Smooth muscle cell of the brain vasculature (primary cell): Measurements from ENCODE around the gene TBC1D1.

Experiments used
- DNase-seq: peaks from one replicate; pipeline ENCODE4 v3.0.0-alpha.2; 2012; ENCODE audit warnings: low read depth, low spot score

The TBC1D1 gene

GRCh38 chr4:38099908-38100407 is 209.1 kb downstream of the TBC1D1 start:
- no peak for DNase-seq

GRCh38 chr4:38100474-38101255 is 209.8 kb downstream of the TBC1D1 start:
- no peak for DNase-seq

GRCh38 chr4:38101563-38101962 is 210.7 kb downstream of the TBC1D1 start:
- DNase-seq: no peak

- DNase-seq: no peak
Measured at GRCh38 chr4:38102957-38103588, 212.2 kb downstream of the TBC1D1 start.

GRCh38 chr4:38105475-38106220 is 214.8 kb downstream of the TBC1D1 start:
- DNase-seq: no peak

GRCh38 chr4:38106311-38106710 is 215.4 kb downstream of the TBC1D1 start:
- DNase-seq: no peak

- no peak for DNase-seq
Measured at GRCh38 chr4:38106886-38107514, 216.1 kb downstream of the TBC1D1 start.

- no peak for DNase-seq
Measured at GRCh38 chr4:38107818-38108217, 216.9 kb downstream of the TBC1D1 start.

GRCh38 chr4:38109370-38109769 is 218.5 kb downstream of the TBC1D1 start:
- DNase-seq: no peak

- DNase-seq: no peak
Measured at GRCh38 chr4:38109896-38110295, 219.0 kb downstream of the TBC1D1 start.

GRCh38 chr4:38111024-38111423 is 220.1 kb downstream of the TBC1D1 start:
- no peak for DNase-seq

- DNase-seq: no peak
Measured at GRCh38 chr4:38111717-38112116, 220.8 kb downstream of the TBC1D1 start.

GRCh38 chr4:38113132-38113531 is 222.2 kb downstream of the TBC1D1 start:
- no peak for DNase-seq

GRCh38 chr4:38113551-38113950 is 222.7 kb downstream of the TBC1D1 start:
- DNase-seq: no peak

GRCh38 chr4:38114386-38115150 is 223.7 kb downstream of the TBC1D1 start:
- DNase-seq: no peak

GRCh38 chr4:38115601-38116000 is 224.7 kb downstream of the TBC1D1 start:
- no peak for DNase-seq

- DNase-seq: no peak
Measured at GRCh38 chr4:38117591-38117990, 226.7 kb downstream of the TBC1D1 start.

GRCh38 chr4:38119668-38120385 is 228.9 kb downstream of the TBC1D1 start:
- DNase-seq: peak; percentile 44

GRCh38 chr4:38120772-38121171 is 229.9 kb downstream of the TBC1D1 start:
- DNase-seq: no peak

GRCh38 chr4:38122060-38122459 is 231.2 kb downstream of the TBC1D1 start:
- no peak for DNase-seq
